Fibroblast of mammary gland (primary cell): ENCODE measurements around the gene BRINP3.

ENCODE experiments used
- DNase-seq: peaks from one replicate; pipeline ENCODE4 v3.0.0-alpha.2; 2010; ENCODE audit warnings: low read depth
- H3K4me3 ChIP-seq: 2 replicates; pipeline ENCODE4 v1.5.1; 2011; ENCODE audit warnings: low read depth, mild to moderate bottlenecking, low read length, moderate library complexity; ENCODE audit not compliant: control insufficient read depth
- TF ChIP-seq, protein P1 (sequence below): conservative IDR thresholded peaks from 2 replicates; pipeline ENCODE4 v1.5.1; 2011; ENCODE audit warnings: low read depth, low read length, inconsistent platforms; ENCODE audit not compliant: control insufficient read depth, insufficient read depth

BRINP3 gene

DNA sequence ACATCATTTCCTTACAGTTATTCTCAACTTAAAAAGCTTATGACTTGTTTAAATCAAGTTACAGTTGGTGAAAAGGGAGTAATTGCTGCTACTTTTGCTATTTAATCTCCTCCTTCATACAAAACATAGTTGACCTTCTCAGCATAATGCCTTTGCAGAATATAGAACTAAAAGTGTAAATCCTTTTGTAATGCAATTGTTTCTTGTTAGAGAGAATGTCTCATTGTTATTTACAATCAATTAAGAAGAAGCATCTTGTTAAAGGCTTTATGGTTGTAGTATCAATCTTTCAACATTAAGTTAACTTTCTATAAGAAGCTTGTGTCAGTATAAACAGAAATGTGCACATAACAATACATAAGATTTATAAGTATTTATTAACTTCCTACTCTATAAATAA is 360.7 kb downstream of the BRINP3 start:
- no peak for DNase-seq
- no peak overlapping the region for H3K4me3 ChIP-seq
- TF ChIP-seq, protein P1, sequence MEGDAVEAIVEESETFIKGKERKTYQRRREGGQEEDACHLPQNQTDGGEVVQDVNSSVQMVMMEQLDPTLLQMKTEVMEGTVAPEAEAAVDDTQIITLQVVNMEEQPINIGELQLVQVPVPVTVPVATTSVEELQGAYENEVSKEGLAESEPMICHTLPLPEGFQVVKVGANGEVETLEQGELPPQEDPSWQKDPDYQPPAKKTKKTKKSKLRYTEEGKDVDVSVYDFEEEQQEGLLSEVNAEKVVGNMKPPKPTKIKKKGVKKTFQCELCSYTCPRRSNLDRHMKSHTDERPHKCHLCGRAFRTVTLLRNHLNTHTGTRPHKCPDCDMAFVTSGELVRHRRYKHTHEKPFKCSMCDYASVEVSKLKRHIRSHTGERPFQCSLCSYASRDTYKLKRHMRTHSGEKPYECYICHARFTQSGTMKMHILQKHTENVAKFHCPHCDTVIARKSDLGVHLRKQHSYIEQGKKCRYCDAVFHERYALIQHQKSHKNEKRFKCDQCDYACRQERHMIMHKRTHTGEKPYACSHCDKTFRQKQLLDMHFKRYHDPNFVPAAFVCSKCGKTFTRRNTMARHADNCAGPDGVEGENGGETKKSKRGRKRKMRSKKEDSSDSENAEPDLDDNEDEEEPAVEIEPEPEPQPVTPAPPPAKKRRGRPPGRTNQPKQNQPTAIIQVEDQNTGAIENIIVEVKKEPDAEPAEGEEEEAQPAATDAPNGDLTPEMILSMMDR = no peak

DNA sequence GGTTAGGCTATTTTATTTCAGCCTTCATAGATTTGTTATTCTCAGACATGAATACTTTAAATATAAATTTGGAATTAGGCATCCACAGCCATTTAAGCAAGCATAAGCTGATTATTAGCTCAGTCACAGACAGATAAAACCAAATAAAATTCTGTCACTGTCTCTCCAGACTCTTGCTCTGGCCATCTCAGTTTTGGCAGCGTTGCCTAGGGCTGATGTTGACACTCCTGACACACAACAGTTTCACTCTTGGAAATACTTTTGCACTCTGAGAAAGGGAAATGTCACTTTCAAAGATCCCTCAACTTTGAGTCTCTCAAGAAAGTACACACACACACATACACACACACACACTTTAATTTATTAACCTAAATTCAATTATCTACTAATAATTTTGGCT is 372.7 kb downstream of the BRINP3 start:
- H3K4me3 ChIP-seq = no peak overlapping the region
- DNase-seq = no peak
- TF ChIP-seq, protein P1 = no peak

DNA sequence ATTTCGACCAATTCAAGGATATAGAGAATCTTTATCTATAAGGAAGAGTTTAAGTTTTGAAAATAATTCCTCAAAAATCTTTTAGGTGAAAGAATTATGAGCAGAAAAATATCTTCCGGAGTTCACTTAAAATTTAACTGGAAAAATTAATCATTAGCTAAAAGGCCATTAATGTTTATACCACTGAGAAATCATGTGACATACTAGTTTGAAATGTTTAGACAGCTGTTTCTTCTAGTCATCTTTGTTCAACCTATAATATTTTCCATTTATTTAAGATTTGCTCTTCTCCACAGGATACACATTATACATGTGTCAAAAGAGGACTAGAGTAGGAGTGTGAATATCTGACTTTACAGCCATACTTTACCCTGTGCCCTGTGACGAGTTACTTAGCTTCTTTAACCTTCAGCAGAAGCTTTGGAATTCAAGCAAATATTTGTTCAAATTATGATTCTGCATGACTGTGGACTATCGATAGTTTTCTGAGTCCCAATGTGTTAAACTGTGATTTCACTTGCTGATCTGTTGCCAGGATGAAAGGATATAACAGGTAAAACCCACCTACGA is 374.8 kb downstream of the BRINP3 start:
- TF ChIP-seq, protein P1 = no peak
- no peak for DNase-seq
- no peak overlapping the region for H3K4me3 ChIP-seq

DNA sequence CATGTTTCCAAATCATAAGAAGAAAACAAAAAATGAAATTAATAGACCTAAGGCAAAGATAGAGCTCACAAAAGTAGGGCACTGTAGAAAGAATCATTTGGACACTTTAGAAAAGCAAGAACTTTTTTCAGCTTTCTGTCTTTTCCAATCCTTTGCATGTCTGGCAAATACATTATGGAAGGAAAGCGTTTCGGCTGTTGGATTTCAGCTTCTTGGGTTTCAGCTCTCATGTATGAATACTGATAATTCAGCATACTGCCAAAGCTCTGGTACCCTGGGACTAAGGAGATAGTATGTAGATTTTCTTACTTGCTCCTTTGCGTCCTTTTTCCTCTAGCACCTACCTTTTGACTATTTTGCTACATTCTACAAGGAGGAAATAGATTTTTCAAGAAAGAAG is 375.9 kb downstream of the BRINP3 start:
- TF ChIP-seq, protein P1 = no peak
- DNase-seq = no peak
- no peak overlapping the region for H3K4me3 ChIP-seq

DNA sequence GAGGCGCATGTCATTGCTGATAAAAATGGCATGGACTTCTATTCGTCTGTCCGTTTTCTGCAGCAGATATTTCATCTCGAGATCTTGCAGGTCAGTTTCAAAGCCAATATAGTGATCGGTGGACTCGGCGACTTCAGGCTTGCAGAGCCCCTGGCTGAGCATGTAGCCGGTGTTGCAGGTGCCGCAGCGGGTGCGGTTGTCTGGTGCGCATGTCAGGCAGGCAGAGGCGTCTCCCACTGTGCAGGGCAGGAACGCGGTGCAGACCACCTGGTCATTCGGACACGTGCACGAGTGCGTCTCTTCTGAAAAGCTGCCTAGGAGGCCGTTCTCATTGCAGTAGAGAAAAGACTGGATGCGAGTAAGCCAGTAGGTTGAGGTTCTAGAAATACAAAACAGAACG is 378.9 kb downstream of the BRINP3 start:
- no peak overlapping the region for H3K4me3 ChIP-seq
- TF ChIP-seq, protein P1 = no peak
- no peak for DNase-seq

DNA sequence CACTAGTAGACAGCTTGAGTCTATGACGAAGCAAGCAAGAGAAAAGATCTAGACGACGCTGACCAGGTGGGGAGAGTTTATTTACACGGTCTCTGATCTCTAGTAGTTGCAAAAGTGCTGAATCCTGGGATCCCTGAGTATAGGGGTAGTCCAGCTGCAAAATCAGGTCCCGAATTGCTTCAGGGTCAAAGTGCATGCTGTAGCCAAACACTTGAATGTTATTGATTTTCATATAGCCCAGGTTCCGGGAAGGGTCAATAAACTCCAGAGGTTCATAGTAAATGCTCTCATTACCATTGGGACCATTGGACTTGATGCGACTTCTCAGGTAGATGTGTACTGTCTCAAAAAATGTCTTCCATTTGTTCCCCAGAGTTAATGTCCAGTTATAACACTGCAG is 379.6 kb downstream of the BRINP3 start:
- TF ChIP-seq, protein P1 = no peak
- DNase-seq = no peak

DNA sequence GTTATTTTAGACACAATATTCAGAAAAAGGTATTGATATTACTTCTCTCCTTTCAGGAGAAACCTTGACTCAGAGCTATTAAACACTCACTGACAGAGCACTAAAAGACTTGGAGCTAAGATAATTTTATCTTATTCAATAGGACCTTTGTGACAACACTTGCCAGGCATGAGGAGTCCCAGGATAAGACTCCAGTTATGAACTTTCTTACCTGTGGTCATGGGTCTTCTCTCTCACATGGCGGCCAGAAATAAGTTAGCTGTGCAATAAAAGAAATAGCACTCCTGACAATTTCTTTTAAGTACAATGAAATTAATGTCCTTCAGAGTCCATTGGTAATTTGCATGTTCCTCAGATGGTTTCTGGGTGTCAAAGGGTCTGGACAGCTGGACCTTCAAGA is 382.1 kb downstream of the BRINP3 start:
- DNase-seq = no peak
- TF ChIP-seq, protein P1 = no peak
- no peak overlapping the region for H3K4me3 ChIP-seq

More for the DNA sequence above, 379.6 kb downstream of the BRINP3 start:
- H3K4me3 ChIP-seq = no peak overlapping the region
